ENCODE data around the gene CCDC97. TPM values are rescaled to one million over a fixed set of nuclear protein-coding genes. Genes with fewer than 3 reads are reported as not detected.

The CCDC97 gene
- total RNA-seq, result 11.9 and 12.0 TPM in 2 replicates

DNA sequence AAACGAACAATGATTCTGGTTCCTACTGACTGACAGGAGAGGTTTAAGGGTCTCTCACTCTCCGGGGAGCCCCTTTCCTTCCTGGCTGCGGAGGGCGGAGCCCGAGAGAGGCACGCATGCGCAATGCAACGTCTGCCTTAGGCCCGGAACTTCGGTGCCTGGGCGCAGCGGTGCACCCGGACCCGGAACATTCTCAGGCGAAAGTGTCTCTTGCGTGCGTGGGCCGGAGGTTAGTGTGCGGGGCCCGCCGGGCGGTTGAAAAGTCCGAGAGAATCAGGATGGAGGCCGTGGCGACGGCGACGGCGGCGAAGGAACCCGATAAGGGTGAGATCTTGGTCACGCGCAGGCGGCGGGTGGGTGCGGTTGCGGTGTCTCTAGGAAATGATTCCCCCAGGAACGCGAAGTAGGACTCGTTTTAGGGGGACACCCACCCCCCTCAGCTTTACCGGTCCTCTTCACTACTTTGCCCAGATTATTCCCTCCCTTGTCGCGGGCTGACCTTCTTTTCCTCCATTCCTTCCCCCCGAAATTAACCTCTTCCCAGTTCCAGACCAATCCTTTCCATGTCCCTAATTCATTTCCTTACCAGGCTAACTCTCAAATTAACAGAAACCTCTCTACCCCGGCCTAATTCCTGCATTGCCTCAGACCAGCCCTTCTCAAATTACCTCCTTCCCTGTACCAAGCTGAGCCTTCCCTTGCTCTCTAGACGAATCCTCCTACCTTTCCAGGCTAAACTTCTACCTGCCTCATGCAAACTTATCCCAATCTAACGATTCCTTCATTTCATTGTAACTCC lies at the start of gene CCDC97:
Gene CCDC97 (plus strand): TSS at position 140 of the 799 bp plus-strand sequence. CDS start 139 bp downstream, at position 279.

DNA sequence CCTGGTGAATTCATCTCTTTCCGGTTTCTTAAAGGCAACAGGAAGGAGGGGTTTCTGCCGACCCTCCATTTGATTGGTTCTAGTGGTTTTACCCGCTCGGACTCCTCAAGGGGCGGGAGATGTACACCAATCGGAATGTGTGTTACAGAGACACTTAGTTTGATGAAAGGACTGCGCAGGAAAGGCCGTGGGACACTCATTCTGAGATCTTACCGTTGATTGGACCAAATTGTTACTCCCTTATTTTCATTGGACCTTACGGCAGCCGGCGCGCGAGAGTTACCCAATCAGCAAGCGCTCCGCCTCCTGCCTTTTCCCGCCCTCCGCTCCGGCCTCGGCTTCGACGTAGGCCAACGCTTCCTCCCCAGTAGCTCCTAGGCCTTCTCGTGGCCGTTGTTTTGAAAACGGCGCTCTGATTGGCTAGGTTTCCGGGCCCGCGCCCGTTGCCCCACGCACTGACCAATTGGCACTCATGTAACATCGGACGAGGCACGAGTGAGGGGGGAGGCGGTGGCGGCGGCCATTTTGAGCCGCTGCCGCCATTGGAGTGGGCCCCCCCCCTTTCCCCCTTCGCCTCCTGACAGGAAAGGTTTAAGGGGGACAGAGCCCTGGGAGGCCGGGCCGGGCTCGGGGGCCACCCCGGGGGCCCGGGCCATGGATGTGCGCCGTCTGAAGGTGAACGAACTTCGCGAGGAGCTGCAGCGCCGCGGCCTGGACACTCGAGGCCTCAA lies 46.0 kb upstream of the CCDC97 start, which contains the start of gene HNRNPUL1:
Gene HNRNPUL1 (plus strand): TSS at position 523 of the 731 bp plus-strand sequence. CDS start 132 bp downstream, at position 655.

DNA sequence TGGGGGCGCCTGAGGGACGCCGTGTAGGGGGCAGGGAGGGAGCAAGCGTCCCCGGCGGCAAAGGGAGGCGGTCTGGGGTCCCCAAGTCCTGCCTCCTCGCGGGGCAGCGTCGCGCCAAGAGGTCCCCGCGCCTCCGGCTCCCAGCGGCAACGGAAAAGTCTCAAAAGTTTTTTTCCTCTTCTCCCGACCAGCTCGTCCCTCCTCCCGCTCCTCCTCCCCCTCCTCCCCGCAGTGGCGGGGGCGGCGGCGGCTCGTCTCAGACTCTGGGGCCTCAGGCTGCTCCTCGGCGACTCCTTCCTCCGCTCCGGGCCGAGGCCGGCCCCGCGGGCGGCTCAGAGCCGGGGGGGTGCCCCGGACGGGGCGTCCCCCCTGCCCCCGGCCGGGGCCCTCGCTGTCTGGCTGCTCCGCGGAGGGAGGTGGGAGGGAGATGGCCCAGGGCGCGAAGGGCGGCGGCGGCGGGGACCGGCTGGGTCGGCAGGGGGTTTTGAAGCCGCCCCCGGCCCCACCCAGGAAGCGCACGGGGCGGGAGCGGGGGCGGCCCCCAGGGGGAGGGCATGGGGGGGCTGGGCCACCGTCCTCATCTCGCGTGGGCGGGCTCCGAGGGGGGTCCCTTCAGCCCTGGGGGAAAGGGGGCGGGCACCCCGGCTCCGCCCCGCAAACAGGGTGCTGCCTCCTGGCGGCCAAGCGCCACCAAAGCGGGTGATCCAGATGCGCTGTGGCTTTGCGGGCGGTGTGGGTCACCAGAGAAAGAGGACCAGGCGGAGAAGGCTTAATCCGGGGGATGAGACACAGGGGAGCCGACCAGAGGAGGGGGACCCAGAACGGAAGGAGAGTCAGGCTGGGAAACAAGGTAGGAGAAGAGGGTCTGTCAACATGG lies 43.7 kb downstream of the CCDC97 start, which contains the start of gene TGFB1:
Gene TGFB1 (minus strand): TSS at position 457 of the 877 bp plus-strand sequence. CDS start 878 bp downstream, outside the sequence.

DNA sequence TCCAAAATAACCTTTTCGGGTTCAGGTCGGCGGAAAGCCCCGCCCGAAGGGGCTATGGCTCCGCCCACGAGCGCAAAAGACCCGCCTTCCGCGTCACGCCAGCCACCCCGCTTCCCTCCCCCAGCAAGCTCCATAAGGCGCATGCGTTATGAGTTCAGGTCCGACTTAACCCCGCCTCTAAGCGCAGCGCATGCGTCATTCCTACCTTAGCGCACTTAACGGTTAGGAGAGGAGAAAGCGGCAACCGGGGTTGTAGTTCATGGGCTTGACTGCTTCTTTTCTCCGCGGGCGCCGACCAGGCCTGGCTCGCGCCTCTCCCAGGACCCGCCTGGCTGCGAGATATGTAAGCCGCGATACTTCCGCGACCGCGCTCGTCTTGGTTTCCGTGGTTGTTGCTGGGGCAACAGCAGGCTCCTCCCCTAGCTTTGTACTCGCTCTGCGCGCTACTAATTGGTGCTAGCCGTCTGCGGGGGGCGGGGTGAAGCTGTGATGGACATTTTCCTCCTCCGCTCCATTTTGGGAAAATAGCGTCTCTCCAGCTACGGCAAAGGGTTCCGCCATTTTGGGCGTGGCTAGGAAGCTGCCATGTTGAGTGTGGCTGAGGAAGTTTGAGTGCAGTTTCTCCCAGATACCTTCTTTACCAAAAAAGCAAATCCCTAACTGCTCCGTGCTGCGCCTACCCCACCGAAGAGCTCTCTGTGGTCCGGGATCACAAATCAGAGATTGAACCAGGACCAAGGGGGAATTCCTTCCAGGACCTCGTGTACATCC lies 54.0 kb downstream of the CCDC97 start, which contains the start of gene B9D2:
Gene B9D2 (minus strand): TSS at position 397 of the 771 bp plus-strand sequence. CDS start 630 bp downstream, outside the sequence.

Other genes starting within 250 kb of the CCDC97 start
- not detected in 2 replicates for gene CYP2A13, start 221.7 kb upstream of the CCDC97 start, total RNA-seq
- gene CYP2F1, start 195.7 kb upstream of the CCDC97 start, total RNA-seq, result not detected in 2 replicates
- gene CYP2S1, start 117.0 kb upstream of the CCDC97 start, total RNA-seq, result not detected in 2 replicates
- gene AXL, start 90.9 kb upstream of the CCDC97 start, total RNA-seq, result 44.3 and 52.9 TPM in 2 replicates
- gene HNRNPUL1, start 45.8 kb upstream of the CCDC97 start, total RNA-seq, result 117 and 119 TPM in 2 replicates
- gene TGFB1, start 43.8 kb downstream of the CCDC97 start, total RNA-seq, result 65.2 and 74.3 TPM in 2 replicates
- gene B9D2, start 54.0 kb downstream of the CCDC97 start, total RNA-seq, result 1.7 and 6.1 TPM in 2 replicates
- gene TMEM91, start 66.4 kb downstream of the CCDC97 start, total RNA-seq, result 5.5 and 8.5 TPM in 2 replicates
- 15.2 and 25.5 TPM in 2 replicates for gene EXOSC5, start 87.2 kb downstream of the CCDC97 start, total RNA-seq
- 30.8 and 37.3 TPM in 2 replicates for gene BCKDHA, start 87.6 kb downstream of the CCDC97 start, total RNA-seq
- gene B3GNT8, start 117.2 kb downstream of the CCDC97 start, total RNA-seq, result 0.78 and 1.2 TPM in 2 replicates
- 28.8 and 31.2 TPM in 2 replicates for gene DMAC2, start 129.7 kb downstream of the CCDC97 start, total RNA-seq
- gene ERICH4, start 133.0 kb downstream of the CCDC97 start, total RNA-seq, result not detected in 2 replicates